A549 (cell line): ENCODE measurements around the gene ROBO3.

Experiments used
- CBX2 ChIP-seq: fragments of 200-600 bp; sonication (generic); IDR thresholded peaks from 2 replicates; pipeline ENCODE4 v1.6.1; 2016; ENCODE audit warnings: low read depth, mild to moderate bottlenecking, borderline replicate concordance
- CTCF ChIP-seq: fragments of >200 bp; sonication (Bioruptor Twin); formaldehyde crosslinking; IDR thresholded peaks from 3 replicates; pipeline ENCODE4 v1.5.1; 2016
- E2F6 ChIP-seq: IDR thresholded peaks from 2 replicates; pipeline ENCODE4 v1.6.1; 2012; ENCODE audit warnings: low read depth, borderline replicate concordance
- MAFK ChIP-seq: fragments of 450-650 bp; IDR thresholded peaks from 2 replicates; pipeline ENCODE4 v1.6.1; 2014; ENCODE audit not compliant: partially characterized antibody
- MAZ ChIP-seq: fragments of 150-350 bp; IDR thresholded peaks from 2 replicates; pipeline ENCODE4 v1.6.1; 2014; ENCODE audit warnings: antibody characterized with exemption, low read depth, low read length, borderline replicate concordance

- TF ChIP-seq MAFK (no peak), E2F6 (no peak), CTCF (no peak), CBX2 (no peak), MAZ (no peak)
These were observed 20.6 kb upstream of the ROBO3 start for GRCh38 chr11:124844664-124845079.
